HUES6 (cell line): ENCODE data around the gene POC1B.

Experiments used
- H3K27ac ChIP-seq: 2 replicates; pipeline ENCODE4 v1.7.0; 2013; ENCODE audit warnings: low read depth, mild to moderate bottlenecking, low read length, inconsistent platforms
- H3K27me3 ChIP-seq: 2 replicates; pipeline ENCODE4 v1.6.1; 2013; ENCODE audit warnings: low read length; ENCODE audit not compliant: control insufficient read depth, insufficient read depth
- H3K36me3 ChIP-seq: 2 replicates; pipeline ENCODE4 v1.6.1; 2013; ENCODE audit warnings: low read length; ENCODE audit not compliant: control insufficient read depth, insufficient read depth
- H3K4me1 ChIP-seq: 2 replicates; pipeline ENCODE4 v1.6.1; 2013; ENCODE audit warnings: low read length; ENCODE audit not compliant: control insufficient read depth, insufficient read depth
- H3K4me3 ChIP-seq: 2 replicates; pipeline ENCODE4 v1.5.1; 2013; ENCODE audit warnings: low read depth, low read length
- H3K9ac ChIP-seq: one replicate; pipeline ENCODE4 v1.6.1; 2013; ENCODE audit warnings: mild to moderate bottlenecking, low read length
- H3K9me3 ChIP-seq: 2 replicates; pipeline ENCODE4 v1.6.1; 2013; ENCODE audit warnings: low read depth, low read length; ENCODE audit not compliant: control insufficient read depth, insufficient read depth

The POC1B gene

DNA sequence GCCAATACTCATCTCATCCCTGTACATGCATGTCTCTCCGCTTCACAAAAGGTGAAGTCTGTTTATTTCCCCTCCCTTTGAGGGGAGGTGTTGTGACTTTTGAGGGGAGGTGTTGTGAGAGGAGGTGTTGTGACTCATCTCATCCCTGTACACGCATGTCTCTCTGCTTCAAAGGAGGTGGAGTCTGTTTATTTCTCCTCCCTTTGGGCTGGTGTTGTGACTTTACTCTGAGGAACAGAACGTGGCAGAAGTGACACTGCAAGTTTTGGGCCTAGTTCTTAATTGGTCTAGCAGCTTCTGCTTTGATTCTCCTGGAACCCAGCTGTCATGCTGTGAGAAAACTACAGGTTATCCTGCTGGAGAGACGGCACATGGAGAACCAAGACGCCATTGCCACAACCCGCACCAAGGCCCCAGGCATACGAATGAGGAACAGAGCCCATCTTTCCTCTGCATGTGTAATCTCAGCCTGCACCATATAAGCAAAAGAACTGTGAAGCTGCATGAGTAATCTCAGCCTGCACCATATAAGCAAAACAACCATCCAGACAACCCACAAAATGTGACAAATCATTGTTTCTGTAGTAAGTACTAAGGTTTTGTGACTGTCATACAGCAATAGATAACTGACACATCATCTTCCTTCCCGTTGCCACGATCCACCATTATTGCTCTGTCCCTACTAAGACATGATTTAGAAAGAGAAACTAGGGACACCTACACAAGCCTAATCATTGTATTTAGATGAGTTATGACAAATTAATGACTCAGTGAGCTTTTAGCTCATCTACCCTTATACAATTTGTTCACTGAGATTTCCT is 31.2 kb downstream of the POC1B start:
- no peak overlapping the region for H3K4me3 ChIP-seq
- no peaks in the 10 kb centered on the region for H3K27me3 ChIP-seq
- no peaks in the 10 kb centered on the region for H3K36me3 ChIP-seq
- H3K9me3 ChIP-seq, result no peaks in the 10 kb centered on the region
- no peaks in the 10 kb centered on the region for H3K4me1 ChIP-seq
- no peak overlapping the region for H3K9ac ChIP-seq
- H3K27ac ChIP-seq, result no peak overlapping the region

GRCh38 chr12:89493670-89494302 is 32.1 kb downstream of the POC1B start:
- H3K27ac ChIP-seq, result no peak overlapping the region

GRCh38 chr12:89492883-89493282 is 33.0 kb downstream of the POC1B start:
- Histone ChIP-seq H3K27ac (no peak overlapping the region), H3K36me3 (no peaks in the 10 kb centered on the region), H3K9ac (no peak overlapping the region), H3K27me3 (no peaks in the 10 kb centered on the region), H3K4me1 (no peaks in the 10 kb centered on the region), H3K4me3 (no peak overlapping the region), H3K9me3 (no peaks in the 10 kb centered on the region)

More at GRCh38 chr12:89493670-89494302, 32.1 kb downstream of the POC1B start:
- no peaks in the 10 kb centered on the region for H3K4me1 ChIP-seq
- no peak overlapping the region for H3K4me3 ChIP-seq
- no peaks in the 10 kb centered on the region for H3K9me3 ChIP-seq
- no peaks in the 10 kb centered on the region for H3K36me3 ChIP-seq
- no peaks in the 10 kb centered on the region for H3K27me3 ChIP-seq
- H3K9ac ChIP-seq, result no peak overlapping the region

- H3K4me1 ChIP-seq, result peaks cover 3% of the 10 kb centered on the region; the same call in 1 of the 2 replicates
- H3K9ac ChIP-seq, result no peak overlapping the region
- H3K36me3 ChIP-seq, result no peaks in the 10 kb centered on the region
- no peak overlapping the region for H3K4me3 ChIP-seq
- no peaks in the 10 kb centered on the region for H3K9me3 ChIP-seq
- H3K27me3 ChIP-seq, result no peaks in the 10 kb centered on the region
- H3K27ac ChIP-seq, result no peak overlapping the region
Measured at GRCh38 chr12:89490922-89491321, 34.9 kb downstream of the POC1B start.

- Histone ChIP-seq H3K4me3 (no peak overlapping the region), H3K27me3 (no peaks in the 10 kb centered on the region), H3K36me3 (no peaks in the 10 kb centered on the region)
Measured at GRCh38 chr12:89486264-89486663, 39.6 kb downstream of the POC1B start.

GRCh38 chr12:89484470-89484869 is 41.4 kb downstream of the POC1B start:
- no peaks in the 10 kb centered on the region for H3K36me3 ChIP-seq
- no peak overlapping the region for H3K4me3 ChIP-seq
- H3K9ac ChIP-seq, result no peak overlapping the region
- peaks cover 3% of the 10 kb centered on the region; the same call in 1 of the 2 replicates for H3K4me1 ChIP-seq
- H3K27ac ChIP-seq, result no peak overlapping the region
- H3K27me3 ChIP-seq, result no peaks in the 10 kb centered on the region
- no peaks in the 10 kb centered on the region for H3K9me3 ChIP-seq

More at GRCh38 chr12:89486264-89486663, 39.6 kb downstream of the POC1B start:
- H3K9me3 ChIP-seq, result no peaks in the 10 kb centered on the region
- no peak overlapping the region for H3K27ac ChIP-seq
- no peak overlapping the region for H3K9ac ChIP-seq
- peaks cover 3% of the 10 kb centered on the region; the same call in 1 of the 2 replicates for H3K4me1 ChIP-seq

DNA sequence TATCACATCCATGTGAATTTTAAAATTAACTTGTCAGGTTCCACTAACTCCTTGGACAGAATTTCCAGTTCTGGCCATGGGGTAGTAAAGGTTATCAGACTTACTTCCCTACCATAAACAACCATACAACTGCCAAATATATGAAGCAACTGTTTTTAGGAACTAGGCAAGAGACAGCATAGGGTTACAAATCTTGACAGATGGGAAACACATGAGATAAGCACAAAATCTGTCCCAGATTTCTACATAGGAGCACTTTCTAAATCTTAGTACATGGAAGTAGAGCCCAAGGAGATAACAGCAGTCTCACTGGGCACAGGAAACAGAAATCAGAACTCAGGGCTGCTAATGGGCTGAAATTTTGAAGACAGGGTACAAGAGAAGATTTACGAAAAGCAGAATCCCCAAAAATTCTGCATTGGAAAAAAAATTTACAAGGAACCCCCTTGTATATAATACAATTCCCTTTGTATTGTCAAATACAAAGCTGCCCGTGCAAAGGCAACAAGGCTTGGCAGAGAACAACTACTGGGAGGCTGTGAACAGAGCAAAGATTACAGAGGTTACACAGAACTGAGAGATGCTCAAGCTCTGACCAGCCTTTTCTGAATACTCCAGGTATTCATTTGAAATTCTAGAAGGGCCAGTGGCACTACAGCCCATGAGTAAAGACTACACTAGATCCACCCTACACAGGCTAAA is 44.5 kb downstream of the POC1B start:
- no peaks in the 10 kb centered on the region for H3K36me3 ChIP-seq
- H3K27me3 ChIP-seq, result no peaks in the 10 kb centered on the region
- no peak overlapping the region for H3K27ac ChIP-seq
- no peak overlapping the region for H3K4me3 ChIP-seq
- peaks cover 1% of the 10 kb centered on the region; the same call in 1 of the 2 replicates for H3K4me1 ChIP-seq
- H3K9me3 ChIP-seq, result no peaks in the 10 kb centered on the region
- no peak overlapping the region for H3K9ac ChIP-seq

DNA sequence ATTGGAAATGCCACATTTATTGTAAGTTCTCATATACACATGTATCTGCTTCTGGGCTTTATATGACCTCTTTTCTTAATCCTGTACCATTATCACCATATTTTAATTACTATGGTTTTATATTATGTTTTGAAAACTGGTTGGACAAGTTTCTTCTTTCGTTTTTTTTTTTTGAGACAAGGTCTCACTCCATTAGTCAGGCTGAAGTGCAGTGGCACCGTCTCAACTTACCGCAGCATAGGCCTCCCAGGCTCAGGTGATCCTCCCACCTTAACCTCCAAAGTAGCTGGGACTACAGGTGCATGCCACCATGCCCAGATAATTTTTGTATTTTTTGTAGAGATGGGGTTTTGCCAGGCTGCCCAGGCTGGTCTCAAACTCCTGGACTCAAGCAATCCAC is 45.9 kb downstream of the POC1B start:
- H3K9ac ChIP-seq, result no peak overlapping the region
- H3K4me1 ChIP-seq, result no peaks in the 10 kb centered on the region
- no peak overlapping the region for H3K27ac ChIP-seq
- no peaks in the 10 kb centered on the region for H3K9me3 ChIP-seq
- H3K27me3 ChIP-seq, result no peaks in the 10 kb centered on the region
- no peaks in the 10 kb centered on the region for H3K36me3 ChIP-seq
- H3K4me3 ChIP-seq, result no peak overlapping the region

DNA sequence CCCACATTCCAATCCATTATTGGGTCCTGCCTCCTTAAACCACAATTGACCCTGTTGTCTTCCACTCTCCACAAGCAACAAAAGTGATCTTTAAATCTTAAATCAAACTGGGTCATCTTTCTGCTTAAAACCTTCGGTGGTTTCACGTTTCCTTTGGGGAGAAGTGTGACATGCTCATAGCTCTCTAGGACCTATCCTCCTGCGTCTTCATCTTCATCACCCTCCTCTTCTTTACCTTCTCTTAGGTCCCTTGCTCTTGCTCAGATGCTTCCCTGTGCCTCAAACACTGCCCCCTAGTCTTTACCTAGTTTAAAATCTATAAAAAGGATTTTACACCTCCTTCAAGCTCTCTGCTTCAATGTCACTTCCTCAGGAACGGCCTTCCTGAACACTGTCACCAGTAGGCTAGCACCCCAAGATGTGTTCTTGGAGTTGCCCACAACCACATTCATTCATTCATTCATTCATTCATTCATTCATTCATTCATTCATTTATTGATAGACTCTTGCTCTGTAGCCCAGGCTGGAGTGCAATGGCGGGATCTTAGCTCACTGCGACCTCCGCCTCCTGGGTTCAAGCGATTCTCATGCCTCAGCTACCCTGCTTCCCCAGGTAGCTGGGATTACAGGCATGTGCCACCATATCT is 48.1 kb downstream of the POC1B start:
- Histone ChIP-seq H3K27me3 (no peaks in the 10 kb centered on the region), H3K36me3 (no peaks in the 10 kb centered on the region), H3K27ac (no peak overlapping the region), H3K4me3 (no peak overlapping the region), H3K9ac (no peak overlapping the region), H3K9me3 (no peaks in the 10 kb centered on the region), H3K4me1 (no peaks in the 10 kb centered on the region)

- no peaks in the 10 kb centered on the region for H3K36me3 ChIP-seq
- H3K4me3 ChIP-seq, result no peak overlapping the region
- no peaks in the 10 kb centered on the region for H3K9me3 ChIP-seq
- H3K4me1 ChIP-seq, result no peaks in the 10 kb centered on the region
- H3K9ac ChIP-seq, result no peak overlapping the region
- H3K27me3 ChIP-seq, result no peaks in the 10 kb centered on the region
- H3K27ac ChIP-seq, result no peak overlapping the region
Measured at GRCh38 chr12:89476904-89477595, 48.8 kb downstream of the POC1B start.
